Duodenal mucosa (tissue), 2 donors: Measurements from ENCODE around the gene MGAT5B.
A peak's percentile ranks its signal among the peaks of the same experiment; 100 is the strongest.

Experiments used
- H3K27ac ChIP-seq: one replicate; pipeline ENCODE4 v1.7.0; 2013; ENCODE audit warnings: low read depth, low read length
- H3K27me3 ChIP-seq, 2 donors: one replicate each; pipeline ENCODE4 v1.7.0; 2013; ENCODE audit warnings: low read length in 2 of 2, control low read depth in 1 of 2; ENCODE audit not compliant: insufficient read depth in 2 of 2, control insufficient read depth in 1 of 2
- H3K36me3 ChIP-seq, 2 donors: one replicate each; pipeline ENCODE4 v1.7.0; 2013; ENCODE audit warnings: low read length in 2 of 2, control low read depth in 1 of 2; ENCODE audit not compliant: insufficient read depth in 2 of 2, control insufficient read depth in 1 of 2
- H3K4me1 ChIP-seq, 2 donors: one replicate each; pipeline ENCODE4 v1.7.0; 2013; ENCODE audit warnings: low read length in 2 of 2, control low read depth in 1 of 2; ENCODE audit not compliant: insufficient read depth in 2 of 2, control insufficient read depth in 1 of 2
- H3K4me3 ChIP-seq, 2 donors: one replicate each; pipeline ENCODE4 v1.7.0; 2013; ENCODE audit warnings: low read length in 2 of 2, low read depth in 1 of 2
- H3K9ac ChIP-seq, 2 donors: one replicate each; pipeline ENCODE4 v1.7.0; 2013; ENCODE audit warnings: low read length in 2 of 2, low read depth in 1 of 2
- H3K9me3 ChIP-seq, 2 donors: one replicate each; pipeline ENCODE4 v1.7.0; 2013; ENCODE audit warnings: low read length in 2 of 2, control low read depth in 1 of 2; ENCODE audit not compliant: control insufficient read depth in 1 of 2

MGAT5B gene

DNA sequence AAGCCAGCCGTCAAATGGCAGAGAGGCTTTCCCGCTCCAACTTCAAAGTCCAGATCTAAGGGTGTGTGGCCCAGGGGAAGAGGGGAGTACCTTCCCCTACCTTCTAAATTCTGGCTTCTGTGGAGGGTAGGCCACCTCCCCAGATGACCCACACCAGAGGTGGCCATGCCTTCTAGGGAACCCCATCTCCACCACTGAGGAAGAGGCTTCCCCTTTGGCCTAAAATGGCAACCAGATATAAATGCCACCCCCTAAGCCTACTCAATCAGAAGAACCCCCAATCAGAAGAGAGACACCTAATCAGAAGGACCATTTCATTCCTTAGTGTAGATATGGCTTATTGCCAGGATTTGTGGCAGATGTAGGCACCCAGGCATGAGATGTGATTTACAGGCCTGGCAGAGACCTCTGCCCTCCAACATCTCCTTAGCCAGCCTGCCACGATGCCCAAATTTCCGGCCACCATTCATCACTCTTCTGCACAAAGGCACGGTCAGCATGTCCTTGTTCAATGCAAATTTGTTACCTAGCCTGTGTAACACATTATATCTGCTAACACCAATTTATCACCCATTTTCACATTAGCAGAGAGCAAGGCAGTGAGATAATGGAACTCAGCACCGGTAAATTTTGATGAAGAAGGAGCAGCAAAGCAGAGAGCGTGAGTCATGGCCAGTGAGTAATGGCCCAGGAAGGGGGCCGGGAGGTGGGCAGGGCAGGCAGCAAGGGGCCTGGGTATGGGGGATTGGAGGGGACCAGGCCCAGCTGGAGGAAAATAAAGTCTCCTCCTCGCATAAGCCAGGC, 1.2 kb upstream of the MGAT5B start:
- peaks cover 50 to 52% of the 10 kb centered on the region in 2 donors for H3K27me3 ChIP-seq
- no peak overlapping the region for H3K27ac ChIP-seq
- no peak overlapping the region for H3K9ac ChIP-seq
- H3K4me3 ChIP-seq: no peak overlapping the region
- no peaks in the 10 kb centered on the region for H3K4me1 ChIP-seq
- H3K36me3 ChIP-seq: no peaks in the 10 kb centered on the region
- H3K9me3 ChIP-seq: no peaks in the 10 kb centered on the region

DNA sequence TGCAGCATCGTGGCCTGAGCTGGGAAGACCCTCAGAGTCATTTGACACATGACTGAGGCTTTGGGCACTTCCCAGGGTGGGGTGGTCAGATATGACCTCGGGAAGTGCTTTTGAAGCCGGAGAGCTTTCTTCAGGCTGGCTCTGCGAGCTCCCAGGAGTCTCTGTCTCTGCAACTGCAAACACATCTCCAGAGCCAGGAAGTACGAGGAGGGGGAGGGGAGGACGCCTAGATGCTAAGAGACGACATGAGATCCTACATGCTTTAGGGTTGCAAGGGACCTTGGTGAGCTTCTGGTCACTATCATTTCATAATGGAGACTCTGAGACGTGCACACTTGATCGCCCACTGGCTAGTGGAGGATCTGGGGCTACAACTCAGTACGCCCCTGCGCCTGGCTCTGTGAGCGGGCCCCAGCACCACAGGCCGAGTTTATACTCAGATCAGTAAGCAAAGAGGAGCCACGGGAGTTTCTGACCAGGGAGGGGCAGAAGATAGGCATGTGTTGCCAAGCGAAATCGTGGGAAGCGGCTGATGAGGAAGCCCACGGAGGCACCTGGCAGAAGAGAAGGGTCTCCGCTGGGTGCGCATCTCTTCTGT, 527 bp upstream of the MGAT5B start:
- Histone ChIP-seq H3K9me3 (no peaks in the 10 kb centered on the region), H3K27ac (no peak overlapping the region), H3K4me3 (no peak overlapping the region), H3K36me3 (no peaks in the 10 kb centered on the region), H3K9ac (no peak overlapping the region), H3K4me1 (no peaks in the 10 kb centered on the region), H3K27me3 (peaks cover 50 to 52% of the 10 kb centered on the region in 2 donors)

DNA sequence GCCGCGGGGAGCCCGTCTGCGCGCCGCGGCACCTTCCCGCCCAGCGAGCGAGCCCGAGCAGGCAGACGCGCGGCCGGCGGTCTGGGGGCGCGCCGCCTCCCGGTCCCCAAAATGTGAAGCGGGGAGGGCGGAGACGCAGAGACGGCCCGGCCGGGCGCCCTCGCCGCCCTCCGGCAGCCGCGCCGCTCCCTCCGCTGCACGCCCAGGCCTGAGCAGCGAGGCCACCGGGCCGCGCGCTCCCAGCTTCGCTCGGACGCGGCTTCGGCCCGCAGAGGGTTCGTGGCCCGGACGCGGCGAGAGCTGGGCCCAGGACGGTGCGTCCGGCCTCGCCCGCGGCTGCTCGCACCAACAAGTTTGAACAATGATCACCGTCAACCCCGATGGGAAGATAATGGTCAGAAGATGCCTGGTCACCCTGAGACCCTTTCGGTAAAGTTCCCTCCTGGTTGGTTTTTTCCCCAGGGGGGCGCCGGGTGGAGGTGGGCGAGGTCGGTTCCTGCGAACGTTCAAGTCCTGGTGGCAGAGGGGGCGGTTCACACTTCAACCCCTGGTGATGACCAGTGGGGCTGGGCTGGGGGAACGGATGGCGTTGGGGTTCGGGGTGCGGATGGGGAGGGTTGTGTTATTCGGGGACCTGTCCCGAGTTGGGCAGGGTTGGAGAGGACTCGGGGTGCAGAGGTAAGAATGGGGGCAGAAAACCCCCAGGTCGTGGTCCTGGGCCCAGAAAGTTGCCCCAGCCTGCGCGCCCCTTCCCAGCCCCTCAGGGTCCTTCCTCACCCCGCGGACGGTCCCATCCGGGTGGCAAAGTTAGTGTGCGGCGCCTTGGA, 678 bp downstream of the MGAT5B start:
- no peaks in the 10 kb centered on the region for H3K36me3 ChIP-seq
- H3K27ac ChIP-seq: no peak overlapping the region
- no peaks in the 10 kb centered on the region for H3K9me3 ChIP-seq
- H3K9ac ChIP-seq: no peak overlapping the region
- H3K4me3 ChIP-seq: peak overlapping the region in 1 of 2 donors; percentile 45
- H3K4me1 ChIP-seq: no peaks in the 10 kb centered on the region
- peaks cover 50 to 52% of the 10 kb centered on the region in 2 donors for H3K27me3 ChIP-seq

DNA sequence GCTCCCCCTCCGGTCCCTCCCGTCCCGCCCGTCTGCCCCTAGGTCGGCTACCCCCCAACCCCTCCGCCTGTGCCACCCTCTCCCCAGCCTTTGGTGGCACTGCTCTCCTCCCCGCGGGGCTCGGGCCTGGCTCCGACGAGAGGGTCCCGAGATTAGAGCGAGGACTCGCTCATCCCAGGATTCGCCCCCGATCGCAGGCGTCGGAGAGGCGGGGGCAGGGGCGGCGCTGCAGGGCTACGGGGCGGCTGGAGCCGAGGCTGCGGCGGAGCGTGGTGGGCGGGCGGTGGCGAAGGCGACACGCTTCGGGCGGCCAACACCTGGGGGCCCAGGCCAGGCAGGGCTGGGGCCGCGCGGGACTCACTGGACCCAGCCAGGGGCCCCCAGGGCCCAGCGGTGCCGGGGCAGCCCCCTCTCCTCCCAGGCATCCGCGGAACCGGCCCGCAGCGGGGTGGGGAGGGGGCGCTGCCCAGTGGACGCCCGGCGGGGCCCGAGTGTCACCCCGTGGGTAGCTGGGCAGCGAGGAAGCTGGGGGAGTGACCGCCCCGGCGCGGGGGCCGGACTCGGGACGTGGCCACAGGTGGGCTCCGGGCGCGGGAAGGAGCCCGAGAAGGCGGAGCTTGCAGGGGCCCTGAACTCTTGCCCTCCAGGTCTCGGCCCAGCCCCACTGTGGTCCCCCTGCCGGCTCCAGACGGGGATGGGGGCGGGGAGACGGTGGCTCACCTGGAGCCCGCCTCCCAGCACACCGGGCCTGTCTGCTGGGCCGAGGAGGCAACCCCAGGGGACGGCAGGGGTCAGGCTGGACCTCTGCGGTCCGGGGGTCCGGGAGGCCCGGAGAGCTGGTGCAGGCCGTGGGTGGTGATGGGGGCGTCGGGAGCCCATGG, 1.5 kb downstream of the MGAT5B start:
- H3K9me3 ChIP-seq: peaks cover 0 to under 1% of the 10 kb centered on the region in 2 donors
- no peak overlapping the region for H3K9ac ChIP-seq
- H3K27ac ChIP-seq: no peak overlapping the region
- H3K4me1 ChIP-seq: no peaks in the 10 kb centered on the region
- H3K4me3 ChIP-seq: no peak overlapping the region
- H3K27me3 ChIP-seq: peaks cover 50 to 52% of the 10 kb centered on the region in 2 donors
- H3K36me3 ChIP-seq: no peaks in the 10 kb centered on the region

DNA sequence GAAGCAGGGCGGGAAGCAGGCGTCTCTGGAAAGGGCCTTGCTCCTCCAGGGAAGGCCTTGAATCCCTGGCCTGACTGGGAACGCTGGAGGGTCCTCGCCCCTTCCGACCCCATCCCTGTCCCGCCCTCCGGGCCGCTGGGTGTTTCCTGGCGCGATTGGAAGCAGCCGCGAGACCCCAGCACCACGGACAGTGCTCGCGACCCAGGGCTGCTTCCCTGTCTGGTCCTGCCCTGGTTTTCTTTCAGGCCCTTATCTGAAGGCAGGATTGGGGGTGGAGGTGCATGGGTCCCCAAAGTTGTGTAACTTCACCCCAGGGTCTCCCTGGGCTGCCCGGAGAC, 2.1 kb downstream of the MGAT5B start:
- Histone ChIP-seq H3K27me3 (peaks cover 48% of the 10 kb centered on the region in 2 donors), H3K9ac (no peak overlapping the region), H3K27ac (no peak overlapping the region), H3K36me3 (no peaks in the 10 kb centered on the region), H3K4me1 (no peaks in the 10 kb centered on the region), H3K9me3 (peaks cover 0 to 6% of the 10 kb centered on the region in 2 donors), H3K4me3 (no peak overlapping the region)

DNA sequence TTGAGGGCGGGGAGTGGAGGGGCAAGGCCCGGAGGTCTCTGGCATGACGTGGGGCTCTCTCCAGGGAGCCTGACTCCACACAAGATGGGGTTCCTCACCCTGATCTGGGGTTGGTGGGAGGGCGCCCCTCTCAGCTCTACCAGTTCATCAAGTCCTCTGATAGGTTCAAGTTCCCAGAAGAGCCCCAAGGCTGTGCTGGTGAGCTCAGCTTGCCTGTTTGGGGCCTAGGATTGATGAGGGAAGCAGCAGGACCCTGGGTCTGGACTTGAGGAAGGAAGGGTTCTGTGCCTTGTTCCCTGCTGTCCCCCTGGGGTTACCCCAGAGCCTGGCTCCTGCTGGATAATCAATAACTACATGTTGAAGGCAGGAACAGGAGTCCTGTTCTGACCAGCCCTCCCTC, 3.5 kb downstream of the MGAT5B start:
- H3K36me3 ChIP-seq: no peaks in the 10 kb centered on the region
- no peak overlapping the region for H3K27ac ChIP-seq
- no peak overlapping the region for H3K4me3 ChIP-seq
- peaks cover 40 to 42% of the 10 kb centered on the region in 2 donors for H3K27me3 ChIP-seq
- H3K9me3 ChIP-seq: peaks cover 0 to 6% of the 10 kb centered on the region in 2 donors
- no peak overlapping the region for H3K9ac ChIP-seq
- no peaks in the 10 kb centered on the region for H3K4me1 ChIP-seq

DNA sequence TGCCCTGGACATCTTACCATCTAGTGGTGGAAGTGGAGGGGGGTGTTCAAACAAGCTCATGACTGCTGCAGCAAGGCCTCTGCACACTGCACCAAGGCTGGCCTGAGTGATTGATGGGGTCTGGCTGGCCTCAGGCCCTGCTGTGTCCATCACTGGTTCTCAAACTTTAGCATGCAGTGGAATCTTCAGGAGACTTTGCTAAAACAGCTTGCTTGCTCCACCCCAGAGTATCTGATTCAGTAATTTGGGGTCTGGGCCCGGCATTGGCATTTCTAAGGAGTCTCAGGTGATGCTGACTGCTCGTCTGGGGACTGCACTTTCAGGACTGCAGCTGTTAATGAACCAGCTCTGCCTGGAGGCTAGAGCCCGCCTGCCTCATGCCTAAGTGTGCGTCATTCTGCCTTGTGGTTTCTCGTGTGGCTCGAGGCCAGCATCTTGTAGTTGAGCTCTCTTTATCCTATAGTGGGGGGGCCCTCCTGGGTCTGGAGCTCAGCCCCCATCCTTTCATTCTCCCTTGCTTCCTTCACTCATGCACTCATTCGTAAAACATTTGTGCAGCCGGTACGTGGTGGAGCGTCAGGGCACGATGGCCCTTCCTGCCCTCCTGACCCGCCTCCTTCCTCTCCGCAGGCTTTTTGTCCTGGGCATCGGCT, 4.1 kb downstream of the MGAT5B start:
- no peaks in the 10 kb centered on the region for H3K36me3 ChIP-seq
- H3K27ac ChIP-seq: no peak overlapping the region
- H3K4me3 ChIP-seq: no peak overlapping the region
- H3K4me1 ChIP-seq: no peaks in the 10 kb centered on the region
- peaks cover 0 to 6% of the 10 kb centered on the region in 2 donors for H3K9me3 ChIP-seq
- H3K9ac ChIP-seq: no peak overlapping the region
- H3K27me3 ChIP-seq: peaks cover 33 to 36% of the 10 kb centered on the region in 2 donors

DNA sequence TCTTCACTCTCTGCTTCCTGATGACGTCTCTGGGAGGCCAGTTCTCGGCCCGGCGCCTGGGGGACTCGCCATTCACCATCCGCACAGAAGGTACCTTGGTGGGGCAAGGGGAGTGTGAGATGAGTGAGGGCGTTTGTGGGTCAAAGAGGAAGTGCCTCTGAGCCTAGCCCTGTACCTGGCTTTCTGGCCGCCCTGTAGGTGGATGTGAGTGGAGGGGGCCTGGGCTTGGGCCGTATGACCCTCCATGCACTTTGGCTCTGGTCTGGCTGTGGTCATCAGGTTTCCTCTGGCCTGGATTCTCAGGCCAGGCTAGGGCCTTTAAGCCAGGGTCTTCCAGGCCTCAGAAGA, 4.6 kb downstream of the MGAT5B start:
- Histone ChIP-seq H3K9me3 (peaks cover 0 to 6% of the 10 kb centered on the region in 2 donors), H3K36me3 (no peaks in the 10 kb centered on the region), H3K4me1 (no peaks in the 10 kb centered on the region), H3K9ac (no peak overlapping the region), H3K27ac (no peak overlapping the region), H3K4me3 (no peak overlapping the region), H3K27me3 (peaks cover 28 to 31% of the 10 kb centered on the region in 2 donors)

DNA sequence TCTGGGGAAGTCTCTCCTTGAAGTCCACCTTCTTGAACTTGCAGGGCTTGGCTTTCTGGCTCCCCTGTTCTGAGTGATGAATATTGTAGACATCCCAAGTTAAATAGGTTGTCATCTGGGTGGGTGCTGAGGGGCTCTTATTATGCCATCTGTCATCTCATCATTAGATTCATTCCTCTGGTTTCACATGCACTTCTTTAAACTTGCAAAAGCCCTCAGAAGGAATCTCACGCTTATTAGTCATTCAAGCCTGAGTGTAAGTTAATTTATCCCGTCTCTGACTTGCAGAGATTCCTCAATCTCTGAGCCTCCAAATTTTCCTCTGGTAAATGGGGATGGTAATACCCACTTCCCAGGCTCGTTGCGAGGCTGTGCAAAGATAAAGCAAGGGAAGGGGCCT, 5.7 kb downstream of the MGAT5B start:
- Histone ChIP-seq H3K9ac (no peak overlapping the region), H3K36me3 (no peaks in the 10 kb centered on the region), H3K9me3 (peaks cover 0 to 6% of the 10 kb centered on the region in 2 donors), H3K4me1 (no peaks in the 10 kb centered on the region), H3K27me3 (peaks cover 25 to 27% of the 10 kb centered on the region in 2 donors), H3K4me3 (no peak overlapping the region), H3K27ac (no peak overlapping the region)
